ENCODE data around the gene ORC3.
"Not testable (repeated sequence)": the region's sequence is repeated elsewhere in the genome, so short reads cannot be mapped to it uniquely, and the experiment has no call there.

- not testable (repeated sequence) for TF ChIP-seq CTCF, POLR2A (IDR thresholded peaks at IDR 0.05)
Observed at GRCh38 chr6:87687893-87688292, 98.0 kb downstream of the ORC3 start.

Data from right lobe of liver (tissue), 4 donors.